ENCODE results near the gene BRINP3.

The BRINP3 gene

DNA sequence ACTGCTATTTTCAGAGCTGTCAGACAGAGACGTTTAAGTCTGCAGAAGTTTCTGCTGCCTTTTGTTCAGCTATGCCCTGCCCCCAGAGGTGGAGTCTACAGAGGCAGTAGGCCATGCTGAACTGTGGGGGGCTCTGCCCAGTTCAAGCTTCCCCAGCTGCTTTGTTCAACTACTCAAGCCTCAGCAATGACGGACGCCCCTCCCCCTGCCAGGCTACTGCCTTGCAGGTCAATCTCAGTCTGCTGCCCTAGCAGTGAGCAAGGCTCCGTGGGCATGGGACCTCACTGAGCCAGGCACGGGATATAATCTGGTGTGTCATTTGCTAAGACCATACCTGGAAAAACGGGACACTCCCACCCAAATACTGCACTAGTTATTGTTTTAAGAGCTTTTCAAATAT lies 219.7 kb downstream of the BRINP3 start:
- no peak for TF ChIP-seq EGR1 (IDR thresholded peaks at IDR 0.05)
- TF ChIP-seq TCF12 (IDR thresholded peaks at IDR 0.05; ENCODE audit: low read depth) = no peak

DNA sequence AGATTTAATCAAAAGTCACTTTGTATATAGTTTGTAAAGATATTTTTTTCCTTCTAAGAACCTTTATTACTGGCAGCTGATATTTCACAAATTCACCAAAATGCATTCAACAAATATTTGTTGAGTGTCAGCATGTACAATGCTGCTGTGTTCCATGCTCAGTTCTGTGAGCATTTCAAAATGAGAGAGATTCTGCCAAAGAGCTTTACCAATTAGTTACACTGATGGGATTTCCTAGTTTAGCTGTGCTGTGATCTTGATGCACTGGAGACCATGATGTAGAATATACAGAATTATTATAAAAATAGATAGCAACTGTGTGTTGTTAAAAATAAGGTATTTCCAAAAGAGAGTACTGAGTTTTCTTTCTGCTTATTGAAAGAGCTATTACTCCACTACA lies 225.6 kb downstream of the BRINP3 start:
- TF ChIP-seq EGR1 (IDR thresholded peaks at IDR 0.05) = no peak

DNA sequence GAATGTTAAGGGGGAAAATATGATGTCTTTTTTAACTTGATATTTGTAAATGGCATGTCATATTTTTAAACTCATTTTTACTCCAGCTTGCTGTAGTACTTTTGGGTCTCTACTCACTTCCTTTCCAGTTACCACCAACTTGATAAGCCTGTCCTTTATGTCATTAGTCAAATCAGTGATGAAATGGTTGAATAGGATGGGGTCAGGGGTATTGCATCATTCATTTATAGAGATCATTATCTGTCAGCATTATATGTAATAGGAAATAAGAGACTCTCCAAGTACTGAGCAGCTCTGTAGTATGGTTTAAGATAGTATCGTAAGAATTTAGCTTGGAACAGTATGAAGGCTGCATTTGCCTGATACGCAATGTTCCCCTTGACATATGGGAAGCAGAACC lies 227.3 kb downstream of the BRINP3 start:
- TF ChIP-seq, protein P1, sequence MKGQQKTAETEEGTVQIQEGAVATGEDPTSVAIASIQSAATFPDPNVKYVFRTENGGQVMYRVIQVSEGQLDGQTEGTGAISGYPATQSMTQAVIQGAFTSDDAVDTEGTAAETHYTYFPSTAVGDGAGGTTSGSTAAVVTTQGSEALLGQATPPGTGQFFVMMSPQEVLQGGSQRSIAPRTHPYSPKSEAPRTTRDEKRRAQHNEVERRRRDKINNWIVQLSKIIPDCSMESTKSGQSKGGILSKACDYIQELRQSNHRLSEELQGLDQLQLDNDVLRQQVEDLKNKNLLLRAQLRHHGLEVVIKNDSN (IDR thresholded peaks at IDR 0.05) = no peak
- TF ChIP-seq, protein P2, sequence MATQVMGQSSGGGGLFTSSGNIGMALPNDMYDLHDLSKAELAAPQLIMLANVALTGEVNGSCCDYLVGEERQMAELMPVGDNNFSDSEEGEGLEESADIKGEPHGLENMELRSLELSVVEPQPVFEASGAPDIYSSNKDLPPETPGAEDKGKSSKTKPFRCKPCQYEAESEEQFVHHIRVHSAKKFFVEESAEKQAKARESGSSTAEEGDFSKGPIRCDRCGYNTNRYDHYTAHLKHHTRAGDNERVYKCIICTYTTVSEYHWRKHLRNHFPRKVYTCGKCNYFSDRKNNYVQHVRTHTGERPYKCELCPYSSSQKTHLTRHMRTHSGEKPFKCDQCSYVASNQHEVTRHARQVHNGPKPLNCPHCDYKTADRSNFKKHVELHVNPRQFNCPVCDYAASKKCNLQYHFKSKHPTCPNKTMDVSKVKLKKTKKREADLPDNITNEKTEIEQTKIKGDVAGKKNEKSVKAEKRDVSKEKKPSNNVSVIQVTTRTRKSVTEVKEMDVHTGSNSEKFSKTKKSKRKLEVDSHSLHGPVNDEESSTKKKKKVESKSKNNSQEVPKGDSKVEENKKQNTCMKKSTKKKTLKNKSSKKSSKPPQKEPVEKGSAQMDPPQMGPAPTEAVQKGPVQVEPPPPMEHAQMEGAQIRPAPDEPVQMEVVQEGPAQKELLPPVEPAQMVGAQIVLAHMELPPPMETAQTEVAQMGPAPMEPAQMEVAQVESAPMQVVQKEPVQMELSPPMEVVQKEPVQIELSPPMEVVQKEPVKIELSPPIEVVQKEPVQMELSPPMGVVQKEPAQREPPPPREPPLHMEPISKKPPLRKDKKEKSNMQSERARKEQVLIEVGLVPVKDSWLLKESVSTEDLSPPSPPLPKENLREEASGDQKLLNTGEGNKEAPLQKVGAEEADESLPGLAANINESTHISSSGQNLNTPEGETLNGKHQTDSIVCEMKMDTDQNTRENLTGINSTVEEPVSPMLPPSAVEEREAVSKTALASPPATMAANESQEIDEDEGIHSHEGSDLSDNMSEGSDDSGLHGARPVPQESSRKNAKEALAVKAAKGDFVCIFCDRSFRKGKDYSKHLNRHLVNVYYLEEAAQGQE (IDR thresholded peaks at IDR 0.05; ENCODE audit: low read depth) = no peak
- no peak for TF ChIP-seq ZBTB7A (IDR thresholded peaks at IDR 0.05; ENCODE audit: low read depth)
- TF ChIP-seq EGR1 (IDR thresholded peaks at IDR 0.05) = no peak
- TF ChIP-seq NFIC (IDR thresholded peaks at IDR 0.05) = no peak
- TF ChIP-seq YY1 (IDR thresholded peaks at IDR 0.05; ENCODE audit: low read depth) = no peak
- no peak for TF ChIP-seq TCF12 (IDR thresholded peaks at IDR 0.05; ENCODE audit: low read depth)
- no peak for TF ChIP-seq RAD21 (IDR thresholded peaks at IDR 0.05; ENCODE audit: low read depth)
- no peak for TF ChIP-seq TAF1 (IDR thresholded peaks at IDR 0.05; ENCODE audit: low read depth)
- TF ChIP-seq FOXM1 (IDR thresholded peaks at IDR 0.05; ENCODE audit: borderline replicate concordance, low read depth) = no peak
- TF ChIP-seq, protein P3, sequence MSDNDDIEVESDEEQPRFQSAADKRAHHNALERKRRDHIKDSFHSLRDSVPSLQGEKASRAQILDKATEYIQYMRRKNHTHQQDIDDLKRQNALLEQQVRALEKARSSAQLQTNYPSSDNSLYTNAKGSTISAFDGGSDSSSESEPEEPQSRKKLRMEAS (IDR thresholded peaks at IDR 0.05) = no peak
- no peak for TF ChIP-seq EP300 (IDR thresholded peaks at IDR 0.05; ENCODE audit: borderline replicate concordance)
- TF ChIP-seq CREB1 (IDR thresholded peaks at IDR 0.05; ENCODE audit: low read depth) = no peak
- no peak for TF ChIP-seq TEAD4 (IDR thresholded peaks at IDR 0.05)
- no peak for TF ChIP-seq CEBPB (IDR thresholded peaks at IDR 0.05)

DNA sequence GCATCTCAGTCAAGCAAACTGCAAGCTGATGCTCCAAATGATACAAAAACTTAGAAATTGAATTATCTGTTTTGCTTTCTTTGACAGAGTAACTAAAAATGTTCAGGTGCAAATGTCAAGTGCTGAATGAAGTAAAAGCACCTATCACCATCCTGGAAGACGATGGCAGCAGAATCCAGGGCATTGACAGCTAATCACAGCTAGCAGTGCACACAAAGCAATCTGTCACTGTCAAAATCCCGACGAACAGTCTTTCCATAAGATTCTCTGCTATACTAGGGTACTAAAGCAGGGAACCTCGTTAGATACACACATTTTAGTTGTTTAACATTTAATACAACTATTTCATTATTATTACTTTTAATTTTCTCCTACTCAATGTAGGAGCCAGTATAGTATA lies 233.3 kb downstream of the BRINP3 start:
- TF ChIP-seq NFIC (IDR thresholded peaks at IDR 0.05) = no peak

DNA sequence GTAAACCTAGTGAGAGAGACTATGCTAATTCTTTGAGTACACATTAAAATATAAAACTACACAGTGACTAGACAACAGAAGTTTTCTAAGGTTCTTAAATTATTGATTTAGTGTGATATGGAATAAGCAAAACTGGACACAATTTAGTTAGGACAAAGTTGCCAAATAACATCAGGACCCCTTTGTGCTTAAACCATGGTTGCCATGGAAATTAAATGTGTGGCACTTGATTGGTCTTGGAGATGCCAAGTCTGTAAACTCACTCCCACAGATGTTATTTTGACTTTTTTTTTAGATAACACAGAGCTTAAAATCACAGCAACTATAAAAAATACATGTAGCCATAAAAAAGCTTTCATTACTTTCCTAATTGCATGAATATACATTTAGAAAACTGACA lies 234.6 kb downstream of the BRINP3 start:
- TF ChIP-seq TAF1 (IDR thresholded peaks at IDR 0.05; ENCODE audit: low read depth) (no peak), EGR1 (IDR thresholded peaks at IDR 0.05) (no peak), NFIC (IDR thresholded peaks at IDR 0.05) (no peak), FOXM1 (IDR thresholded peaks at IDR 0.05; ENCODE audit: borderline replicate concordance, low read depth) (no peak), ZBTB7A (IDR thresholded peaks at IDR 0.05; ENCODE audit: low read depth) (no peak), CEBPB (IDR thresholded peaks at IDR 0.05) (no peak), RAD21 (IDR thresholded peaks at IDR 0.05; ENCODE audit: low read depth) (no peak), TCF12 (IDR thresholded peaks at IDR 0.05; ENCODE audit: low read depth) (no peak), YY1 (IDR thresholded peaks at IDR 0.05; ENCODE audit: low read depth) (no peak), CREB1 (IDR thresholded peaks at IDR 0.05; ENCODE audit: low read depth) (no peak), EP300 (IDR thresholded peaks at IDR 0.05; ENCODE audit: borderline replicate concordance) (no peak), TEAD4 (IDR thresholded peaks at IDR 0.05) (no peak)
- TF ChIP-seq, protein P2 (IDR thresholded peaks at IDR 0.05; ENCODE audit: low read depth) = no peak
- TF ChIP-seq, protein P1 (IDR thresholded peaks at IDR 0.05) = no peak

DNA sequence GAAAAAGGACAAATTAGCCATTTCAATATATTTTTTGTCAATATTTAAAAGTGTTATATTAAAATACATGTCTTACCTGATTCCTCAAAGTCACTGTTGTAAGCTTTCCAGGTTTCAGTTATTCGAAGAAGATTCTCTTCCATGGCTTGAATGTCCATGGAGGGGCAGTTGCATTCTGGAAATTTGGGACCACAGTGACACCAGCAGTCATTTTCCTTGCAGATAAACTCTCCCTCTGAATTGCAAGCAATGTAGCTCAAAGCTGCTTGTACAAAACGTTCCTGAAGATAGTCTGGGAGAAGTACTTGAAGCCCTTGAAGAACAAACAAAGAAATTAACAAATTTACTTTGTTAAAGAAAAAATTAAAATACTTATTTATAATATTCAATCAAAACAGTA lies 251.7 kb downstream of the BRINP3 start:
- TF ChIP-seq CEBPB (IDR thresholded peaks at IDR 0.05) (no peak), TCF12 (IDR thresholded peaks at IDR 0.05; ENCODE audit: low read depth) (no peak), EGR1 (IDR thresholded peaks at IDR 0.05) (no peak), CREB1 (IDR thresholded peaks at IDR 0.05; ENCODE audit: low read depth) (no peak), NFIC (IDR thresholded peaks at IDR 0.05) (no peak), YY1 (IDR thresholded peaks at IDR 0.05; ENCODE audit: low read depth) (no peak), RAD21 (IDR thresholded peaks at IDR 0.05; ENCODE audit: low read depth) (no peak), FOXM1 (IDR thresholded peaks at IDR 0.05; ENCODE audit: borderline replicate concordance, low read depth) (no peak), EP300 (IDR thresholded peaks at IDR 0.05; ENCODE audit: borderline replicate concordance) (no peak), ZBTB7A (IDR thresholded peaks at IDR 0.05; ENCODE audit: low read depth) (no peak), TAF1 (IDR thresholded peaks at IDR 0.05; ENCODE audit: low read depth) (no peak), TEAD4 (IDR thresholded peaks at IDR 0.05) (no peak)
- TF ChIP-seq, protein P3 (IDR thresholded peaks at IDR 0.05) = no peak
- TF ChIP-seq, protein P2 (IDR thresholded peaks at IDR 0.05; ENCODE audit: low read depth) = no peak
- TF ChIP-seq, protein P1 (IDR thresholded peaks at IDR 0.05) = no peak

Data from Ishikawa (cell line).